ENCODE data around the gene GAR1. TPM values are rescaled to one million over a fixed set of nuclear protein-coding genes. Genes with fewer than 3 reads are reported as not detected.

Gene GAR1
- total and polyA plus RNA-seq, 10 donors, result 4.3 to 29.2 (median 12.8) TPM

GRCh38 chr4:109872950-109873656 lies 57.5 kb downstream of the GAR1 start:
- TF ChIP-seq POLR2A (IDR thresholded peaks at IDR 0.05), result no peak
- no peak for TF ChIP-seq POLR2AphosphoS5 (IDR thresholded peaks at IDR 0.05)
- no peak for TF ChIP-seq CTCF (IDR thresholded peaks at IDR 0.05 in 8 of 11, conservative IDR thresholded peaks at IDR 0.05 in 3 of 11)
- H3K36me3 ChIP-seq, result peaks cover 0 to 9% (median 0%) of the 10 kb centered on the region in 6 donors
- no peak for DNase-seq
- H3K9me3 ChIP-seq, result no peaks in the 10 kb centered on the region
- intact Hi-C loops (cut with DNase I; ENCODE audit: low total_unique reads), result no loop called here
- H3K4me1 ChIP-seq, result no peaks in the 10 kb centered on the region
- no peak overlapping the region for H3K27ac ChIP-seq
- 92 to 97% (median 94%) methylated on average over 6 of the region's 6 CpGs for WGBS, 5 donors
- no peaks in the 10 kb centered on the region for H3K27me3 ChIP-seq (replicated peaks in 1 of 7)
- no peak overlapping the region for H3K4me3 ChIP-seq

GRCh38 chr4:109873791-109874514 lies 58.4 kb downstream of the GAR1 start:
- H3K27ac ChIP-seq, result no peak overlapping the region
- H3K9me3 ChIP-seq, result no peaks in the 10 kb centered on the region
- H3K27me3 ChIP-seq (replicated peaks in 1 of 7), result peaks cover 0 to 4% (median 0%) of the 10 kb centered on the region in 7 donors
- TF ChIP-seq POLR2A (IDR thresholded peaks at IDR 0.05) (no peak), CTCF (IDR thresholded peaks at IDR 0.05 in 8 of 11, conservative IDR thresholded peaks at IDR 0.05 in 3 of 11) (no peak), POLR2AphosphoS5 (IDR thresholded peaks at IDR 0.05) (no peak)
- no peak for DNase-seq
- WGBS, 5 donors, result 69 to 80% (median 76%) methylated on average over 11 of the region's 11 CpGs
- H3K4me1 ChIP-seq, result no peaks in the 10 kb centered on the region
- intact Hi-C loops (cut with DNase I; ENCODE audit: low total_unique reads), result no loop called here
- H3K4me3 ChIP-seq, result no peak overlapping the region
- peaks cover 0 to 9% (median 0%) of the 10 kb centered on the region in 6 donors for H3K36me3 ChIP-seq

Other genes starting within 250 kb of the GAR1 start
- gene CASP6, start 112.3 kb upstream of the GAR1 start, total RNA-seq, result 10 to 100 TPM; 11.5 to 34.5 (median 15.4) TPM
- 10 to 100 TPM in 2 of 3 donors, 1 to 10 TPM in 1; 7.7 to 15.3 (median 10.1) TPM for gene CASP6, start 112.3 kb upstream of the GAR1 start, polyA plus RNA-seq
- 10 to 100 TPM; 13.5 to 21.4 (median 17.1) TPM for gene PLA2G12A, start 85.7 kb upstream of the GAR1 start, total RNA-seq
- 1 to 10 TPM; 2.6 to 4.1 (median 3.3) TPM for gene PLA2G12A, start 85.7 kb upstream of the GAR1 start, polyA plus RNA-seq
- gene CFI, start 13.8 kb upstream of the GAR1 start, total RNA-seq, result 10 to 100 TPM; 38.1 to 88.2 (median 66.1) TPM
- 10 to 100 TPM in 2 of 3 donors, 1 to 10 TPM in 1; 9.8 to 21.7 (median 15.3) TPM for gene CFI, start 13.8 kb upstream of the GAR1 start, polyA plus RNA-seq
- gene RRH, start 12.2 kb downstream of the GAR1 start, total RNA-seq, result 1 to 10 TPM in 1 of 7 donors, under 1 TPM in 4, not detected in 2; 0.40 to 2.0 (median 0.57) TPM
- under 1 TPM in 1 of 3 donors, not detected in 2; 0.03 TPM for gene RRH, start 12.2 kb downstream of the GAR1 start, polyA plus RNA-seq
- gene LRIT3, start 32.3 kb downstream of the GAR1 start, total RNA-seq, result under 1 TPM; 0.13 to 0.94 (median 0.27) TPM
- under 1 TPM; 0.20 to 0.43 (median 0.29) TPM for gene LRIT3, start 32.3 kb downstream of the GAR1 start, polyA plus RNA-seq
- gene EGF, start 97.1 kb downstream of the GAR1 start, total RNA-seq, result 1 to 10 TPM in 4 of 7 donors, under 1 TPM in 3; 0.54 to 2.5 (median 1.0) TPM
- gene EGF, start 97.1 kb downstream of the GAR1 start, polyA plus RNA-seq, result under 1 TPM in 2 of 3 donors, not detected in 1; 0.03 to 0.17 TPM

Measured in spleen (tissue), 11 donors.